HepG2 (cell line): ENCODE measurements around the gene ASB5.

Source experiments
- ARHGAP35 ChIP-seq: sonication (generic); formaldehyde crosslinking; IDR thresholded peaks from 2 replicates; pipeline ENCODE4 v1.9.0; 2022; ENCODE audit warnings: mild to moderate bottlenecking, inconsistent platforms, moderate library complexity, missing genetic modification reagents, borderline replicate concordance
- DR1 ChIP-seq: sonication (generic); formaldehyde crosslinking; IDR thresholded peaks from 2 replicates; pipeline ENCODE4 v1.8.0; 2021; ENCODE audit warnings: mild to moderate bottlenecking, missing genetic modification reagents, inconsistent platforms
- ELF4 ChIP-seq: sonication (generic); formaldehyde crosslinking; IDR thresholded peaks from 2 replicates; pipeline ENCODE4 v1.5.0; 2020; ENCODE audit warnings: missing genetic modification reagents, mild to moderate bottlenecking, moderate library complexity, borderline replicate concordance
- IRX3 ChIP-seq: sonication (generic); formaldehyde crosslinking; IDR thresholded peaks from 2 replicates; pipeline ENCODE4 v1.8.1; 2023; ENCODE audit warnings: mild to moderate bottlenecking, low read depth, missing genetic modification reagents, borderline replicate concordance
- MXI1 ChIP-seq: IDR thresholded peaks from 3 replicates; pipeline ENCODE4 v1.6.1; 2012; ENCODE audit warnings: low read depth, low read length, inconsistent platforms, borderline replicate concordance
- NFRKB ChIP-seq: fragments of 450-650 bp; IDR thresholded peaks from 2 replicates; pipeline ENCODE4 v1.6.1; 2017
- NR2C2 ChIP-seq: sonication (generic); formaldehyde crosslinking; IDR thresholded peaks from 2 replicates; pipeline ENCODE4 v1.4.0; 2020; ENCODE audit warnings: missing genetic modification reagents, mild to moderate bottlenecking, moderate library complexity, borderline replicate concordance
- PCBP2 ChIP-seq: fragments of 200-400 bp; formaldehyde crosslinking; optimal IDR thresholded peaks from 2 replicates; pipeline ENCODE3; 2018; ENCODE audit warnings: low read length, low read depth; ENCODE audit not compliant: poor library complexity, severe bottlenecking
- POLR2A ChIP-seq, 2 experiments: IDR thresholded peaks; 2 replicates each; pipeline ENCODE4 v1.6.1; 2011; ENCODE audit warnings: low read depth in 2 of 2, low read length in 2 of 2, mild to moderate bottlenecking in 1 of 2, moderate library complexity in 1 of 2; ENCODE audit not compliant: insufficient read depth in 1 of 2
- SMC3 ChIP-seq: IDR thresholded peaks from 2 replicates; pipeline ENCODE4 v1.6.1; 2011; ENCODE audit warnings: low read length, improper control_type of control experiment
- SP140L ChIP-seq: sonication (generic); formaldehyde crosslinking; IDR thresholded peaks from 2 replicates; pipeline ENCODE4 v1.4.0; 2020; ENCODE audit warnings: missing genetic modification reagents, borderline replicate concordance
- SP2 ChIP-seq: sonication (generic); formaldehyde crosslinking; IDR thresholded peaks from 2 replicates; pipeline ENCODE4 v1.5.1; 2020; ENCODE audit warnings: mild to moderate bottlenecking, missing genetic modification reagents
- TF ChIP-seq, protein P1 (sequence below): sonication (generic); formaldehyde crosslinking; IDR thresholded peaks from 2 replicates; pipeline ENCODE4 v1.9.0; 2021; ENCODE audit warnings: missing genetic modification reagents, borderline replicate concordance
- TF ChIP-seq, protein P2 (sequence below): sonication (generic); formaldehyde crosslinking; IDR thresholded peaks from 2 replicates; pipeline ENCODE4 v1.5.0; 2020; ENCODE audit warnings: mild to moderate bottlenecking, missing genetic modification reagents, moderate library complexity

DNA sequence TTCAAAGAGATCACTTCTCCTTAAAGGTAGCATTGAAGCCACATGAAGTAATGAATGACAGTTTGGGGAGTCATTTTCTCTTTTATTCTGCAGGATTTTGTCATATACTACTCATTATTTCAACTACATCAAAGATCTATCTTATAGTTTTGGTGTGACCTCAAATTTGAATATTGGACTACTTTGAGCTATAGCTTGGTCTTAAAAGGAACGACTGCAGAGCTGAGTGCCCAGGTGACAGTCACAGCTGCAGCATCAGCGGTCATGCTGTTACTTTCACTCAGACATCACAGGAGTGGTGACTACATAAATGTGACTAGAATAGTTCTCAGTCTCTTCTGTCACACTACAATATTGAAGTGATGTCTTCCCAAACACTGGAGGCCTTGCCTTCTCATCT, 40.0 kb upstream of the ASB5 start:
- TF ChIP-seq PCBP2, result no peak
- TF ChIP-seq IRX3 (CRISPR knock-in tag), result no peak
- no peak for TF ChIP-seq SP2 (CRISPR knock-in tag)
- TF ChIP-seq NFRKB, result no peak
- TF ChIP-seq ELF4 (CRISPR knock-in tag), result no peak
- no peak for TF ChIP-seq POLR2A (IDR thresholded peaks at IDR 0.05; ENCODE audit: insufficient read depth in 1 of 2, low read depth in 2 of 2, low read length in 2 of 2)
- TF ChIP-seq, protein P1, sequence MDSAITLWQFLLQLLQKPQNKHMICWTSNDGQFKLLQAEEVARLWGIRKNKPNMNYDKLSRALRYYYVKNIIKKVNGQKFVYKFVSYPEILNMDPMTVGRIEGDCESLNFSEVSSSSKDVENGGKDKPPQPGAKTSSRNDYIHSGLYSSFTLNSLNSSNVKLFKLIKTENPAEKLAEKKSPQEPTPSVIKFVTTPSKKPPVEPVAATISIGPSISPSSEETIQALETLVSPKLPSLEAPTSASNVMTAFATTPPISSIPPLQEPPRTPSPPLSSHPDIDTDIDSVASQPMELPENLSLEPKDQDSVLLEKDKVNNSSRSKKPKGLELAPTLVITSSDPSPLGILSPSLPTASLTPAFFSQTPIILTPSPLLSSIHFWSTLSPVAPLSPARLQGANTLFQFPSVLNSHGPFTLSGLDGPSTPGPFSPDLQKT (CRISPR knock-in tag), result no peak
- no peak for TF ChIP-seq NR2C2 (CRISPR knock-in tag)
- no peak for TF ChIP-seq ARHGAP35 (CRISPR knock-in tag)
- no peak for TF ChIP-seq SP140L (CRISPR knock-in tag)
- TF ChIP-seq MXI1, result no peak
- TF ChIP-seq, protein P2, sequence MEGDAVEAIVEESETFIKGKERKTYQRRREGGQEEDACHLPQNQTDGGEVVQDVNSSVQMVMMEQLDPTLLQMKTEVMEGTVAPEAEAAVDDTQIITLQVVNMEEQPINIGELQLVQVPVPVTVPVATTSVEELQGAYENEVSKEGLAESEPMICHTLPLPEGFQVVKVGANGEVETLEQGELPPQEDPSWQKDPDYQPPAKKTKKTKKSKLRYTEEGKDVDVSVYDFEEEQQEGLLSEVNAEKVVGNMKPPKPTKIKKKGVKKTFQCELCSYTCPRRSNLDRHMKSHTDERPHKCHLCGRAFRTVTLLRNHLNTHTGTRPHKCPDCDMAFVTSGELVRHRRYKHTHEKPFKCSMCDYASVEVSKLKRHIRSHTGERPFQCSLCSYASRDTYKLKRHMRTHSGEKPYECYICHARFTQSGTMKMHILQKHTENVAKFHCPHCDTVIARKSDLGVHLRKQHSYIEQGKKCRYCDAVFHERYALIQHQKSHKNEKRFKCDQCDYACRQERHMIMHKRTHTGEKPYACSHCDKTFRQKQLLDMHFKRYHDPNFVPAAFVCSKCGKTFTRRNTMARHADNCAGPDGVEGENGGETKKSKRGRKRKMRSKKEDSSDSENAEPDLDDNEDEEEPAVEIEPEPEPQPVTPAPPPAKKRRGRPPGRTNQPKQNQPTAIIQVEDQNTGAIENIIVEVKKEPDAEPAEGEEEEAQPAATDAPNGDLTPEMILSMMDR (CRISPR knock-in tag), result no peak
- no peak for TF ChIP-seq DR1 (CRISPR knock-in tag)
- no peak for TF ChIP-seq SMC3
